ENCODE results near the gene ZC3H12A.

Gene ZC3H12A

DNA sequence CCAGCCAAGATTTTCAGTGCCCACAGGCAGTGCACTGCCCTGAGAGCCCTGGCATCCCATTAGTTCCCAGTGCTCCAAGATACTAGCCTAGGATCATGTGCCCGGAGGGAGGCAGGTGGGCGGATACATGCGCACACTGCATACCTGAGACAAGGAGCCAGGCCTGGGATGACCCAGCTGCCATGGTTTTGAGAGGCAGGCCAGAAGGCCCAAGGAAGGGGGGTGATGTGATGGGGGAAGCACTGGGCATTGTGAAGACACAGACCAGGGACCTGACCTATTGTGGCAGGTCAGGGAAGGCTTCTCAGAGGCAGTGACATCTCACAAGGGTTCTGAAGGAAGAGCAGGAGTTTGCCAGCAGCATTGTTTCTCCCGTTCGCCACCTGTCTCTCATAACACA, 3.6 kb downstream of the ZC3H12A start:
- TF ChIP-seq CTCF (IDR thresholded peaks at IDR 0.05; ENCODE audit: low read depth, low read length, missing control alignments) = no peak
- H3K4me3 ChIP-seq (ENCODE audit: low read depth, low read length) = peak overlapping the region; percentile 88
- no peak for DNase-seq (ENCODE audit: low read depth)

- no peak for TF ChIP-seq CTCF (IDR thresholded peaks at IDR 0.05; ENCODE audit: low read depth, low read length, missing control alignments)
- peak overlapping the region; percentile 88 for H3K4me3 ChIP-seq (ENCODE audit: low read depth, low read length)
- DNase-seq (ENCODE audit: low read depth) = no peak
These were observed 4.1 kb downstream of the ZC3H12A start for GRCh38 chr1:37478451-37478881.

DNA sequence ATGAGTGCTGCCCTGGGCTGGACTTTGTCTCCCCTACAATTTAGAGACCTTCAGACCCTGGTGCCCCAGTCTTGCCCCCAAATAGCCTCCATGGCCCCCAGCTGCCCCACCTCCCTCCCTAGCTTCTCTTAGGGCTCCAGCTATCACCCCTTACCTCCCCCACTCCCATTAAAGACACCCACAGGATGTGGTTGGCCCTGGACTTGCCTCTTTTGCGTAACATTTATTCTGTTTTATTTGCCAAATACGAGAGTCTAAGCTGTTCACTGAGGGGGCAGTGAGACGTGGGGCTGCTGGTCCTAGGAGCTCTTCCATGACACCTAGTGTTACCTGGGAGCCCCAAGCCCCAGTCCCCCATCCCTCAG, 4.5 kb downstream of the ZC3H12A start:
- DNase-seq (ENCODE audit: low read depth) = no peak
- H3K4me3 ChIP-seq (ENCODE audit: low read depth, low read length) = peak overlapping the region; percentile 88
- TF ChIP-seq CTCF (IDR thresholded peaks at IDR 0.05; ENCODE audit: low read depth, low read length, missing control alignments) = no peak

DNA sequence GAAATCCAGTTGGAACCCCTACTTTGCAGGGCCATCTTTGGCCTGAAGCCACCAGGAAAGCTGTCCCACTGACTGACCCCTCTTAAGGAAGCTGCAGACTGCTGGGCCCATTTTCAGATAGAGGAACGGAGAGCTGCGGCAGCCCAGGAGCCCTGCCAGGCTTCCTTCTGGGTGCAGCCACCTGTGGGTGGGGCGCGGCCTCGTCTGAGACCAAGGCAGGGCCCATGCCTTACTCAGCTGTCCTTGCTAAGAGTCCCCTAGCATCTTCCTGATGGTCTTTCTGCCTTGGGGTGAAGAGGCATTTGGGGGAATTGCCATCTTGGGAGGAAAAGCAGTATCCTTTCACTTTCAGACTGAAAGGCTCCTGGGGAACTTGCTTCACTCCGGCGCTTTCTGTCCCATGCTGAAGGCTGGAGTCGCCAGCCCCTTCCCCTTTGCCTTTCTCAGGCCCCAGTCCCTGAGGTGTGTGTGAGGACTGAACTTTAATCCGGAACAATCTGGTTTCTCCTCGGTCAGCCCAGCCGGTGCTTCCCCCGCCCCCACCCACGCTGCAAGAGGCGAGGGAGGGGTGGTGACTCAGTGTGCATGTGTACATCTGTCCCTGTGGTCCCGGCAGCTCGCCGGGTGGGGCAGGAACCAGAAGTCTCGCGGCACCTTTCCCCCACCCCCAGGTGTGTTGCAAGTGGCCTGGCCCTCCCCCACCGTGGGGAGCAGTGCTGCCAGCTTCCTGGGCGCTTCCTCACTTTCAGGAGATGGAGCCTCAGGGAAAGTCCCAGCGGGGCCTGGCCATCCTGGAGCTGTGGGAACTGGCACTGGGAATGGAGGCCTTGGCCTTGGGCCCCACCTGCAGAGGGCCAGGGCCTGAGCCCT, 5.1 kb downstream of the ZC3H12A start:
- TF ChIP-seq CTCF (IDR thresholded peaks at IDR 0.05; ENCODE audit: low read depth, low read length, missing control alignments) = no peak
- peak overlapping the region; percentile 88 for H3K4me3 ChIP-seq (ENCODE audit: low read depth, low read length)
- DNase-seq (ENCODE audit: low read depth) = peak; percentile 70

- TF ChIP-seq CTCF (IDR thresholded peaks at IDR 0.05; ENCODE audit: low read depth, low read length, missing control alignments) = no peak
- peak overlapping the region; percentile 88 for H3K4me3 ChIP-seq (ENCODE audit: low read depth, low read length)
- no peak for DNase-seq (ENCODE audit: low read depth)
These were observed 5.7 kb downstream of the ZC3H12A start for GRCh38 chr1:37480125-37480466.

DNA sequence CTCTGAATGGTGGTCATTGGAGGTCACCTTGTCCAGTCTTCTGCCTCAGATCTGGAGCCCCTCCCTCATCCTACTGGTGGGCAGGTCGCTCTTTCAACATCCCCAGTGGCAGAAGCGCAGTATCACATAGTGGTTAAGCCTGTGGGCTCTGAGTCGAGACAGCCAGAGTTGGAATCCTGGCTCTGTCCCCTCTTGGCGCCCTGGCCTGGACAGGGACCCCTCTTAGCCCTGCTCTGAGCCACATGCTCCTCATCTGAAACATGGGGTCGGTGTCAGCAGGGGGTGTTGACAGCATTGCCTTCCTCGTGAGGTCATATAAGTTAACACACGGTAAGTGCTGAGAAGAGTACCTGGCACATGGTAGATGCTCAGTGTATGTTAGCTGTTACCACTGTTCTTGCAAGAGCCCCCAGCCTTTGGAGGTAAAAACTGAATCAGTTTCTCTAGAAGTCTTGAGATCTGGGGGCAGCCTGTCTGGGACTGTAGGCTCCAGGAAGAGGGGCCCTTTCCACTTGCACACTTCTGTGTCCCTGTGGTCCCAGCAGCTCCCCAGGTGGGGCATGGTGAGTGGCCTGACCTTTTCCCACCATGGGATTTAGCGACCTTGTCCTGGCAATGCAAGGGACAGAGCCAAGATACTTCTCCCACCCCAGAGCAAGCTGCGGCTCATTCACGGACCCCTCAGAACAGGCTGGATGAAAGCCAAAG, 6.4 kb downstream of the ZC3H12A start:
- no peak overlapping the region for H3K4me3 ChIP-seq (ENCODE audit: low read depth, low read length)
- no peak for DNase-seq (ENCODE audit: low read depth)
- TF ChIP-seq CTCF (IDR thresholded peaks at IDR 0.05; ENCODE audit: low read depth, low read length, missing control alignments) = no peak
